DOHH2 (cell line): ENCODE measurements around the gene SCYL1.

Experiments used
- CTCF ChIP-seq: fragments of 200-600 bp; sonication (generic); IDR thresholded peaks from one replicate; pipeline ENCODE4 v1.5.1; 2014; ENCODE audit warnings: antibody characterized with exemption, mild to moderate bottlenecking, low read depth, low read length; ENCODE audit not compliant: poor library complexity, severe bottlenecking
- EZH2phosphoT487 ChIP-seq: fragments of 200-600 bp; sonication (generic); IDR thresholded peaks from 2 replicates; pipeline ENCODE4 v1.6.1; 2017; ENCODE audit warnings: borderline replicate concordance, mild to moderate bottlenecking, antibody characterized with exemption, low read length, moderate library complexity, mixed read lengths

DNA sequence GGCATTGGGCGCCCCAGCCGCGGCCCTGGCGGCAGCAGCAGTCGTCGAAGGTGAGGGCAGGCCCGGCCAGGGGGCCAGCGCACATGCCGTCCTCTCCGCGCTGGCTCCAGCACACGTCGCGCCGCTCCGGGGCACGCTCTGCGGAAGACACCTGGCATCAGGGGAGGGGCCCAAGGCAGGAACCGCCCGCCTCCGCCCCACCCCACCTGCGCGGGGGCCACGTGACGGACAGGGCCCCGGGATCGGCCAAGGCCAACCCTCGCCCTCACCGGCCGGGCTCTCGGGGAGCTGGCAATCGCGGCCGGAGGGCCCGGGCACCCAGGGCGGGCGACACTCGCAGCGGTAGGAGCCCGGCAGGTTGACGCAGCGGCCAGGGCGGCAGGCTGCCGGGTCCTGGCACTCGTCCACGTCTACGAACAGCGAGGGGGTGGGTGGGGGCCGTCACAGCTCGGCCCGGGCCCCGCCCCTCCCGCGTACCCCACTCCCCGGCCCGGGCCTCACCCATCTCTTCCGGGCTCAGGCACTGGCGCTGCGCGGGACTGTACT lies 14.9 kb downstream of the SCYL1 start:
- TF ChIP-seq CTCF (no peak), EZH2phosphoT487 (no peak)
